B cell (primary cell): Measurements from ENCODE around the gene ZP2. TPM values are rescaled to one million over a fixed set of nuclear protein-coding genes. Genes with fewer than 3 reads are reported as not detected.
"Not testable (repeated sequence)": the region's sequence is repeated elsewhere in the genome, so short reads cannot be mapped to it uniquely, and the experiment has no call there.

ENCODE experiments used
- ATAC-seq: fragments of 200-7000 bp; cut with Tn5 transposase; one replicate; pipeline ENCODE4 v1.10.0; 2021; ENCODE audit warnings: low read depth, mild to moderate bottlenecking, moderate number of reproducible peaks, moderate library complexity
- CTCF ChIA-PET: fragments of 350-600 bp; sonication (Branson Sonifier 250); formaldehyde crosslinking; loops from one replicate; lab custom pipeline; 2021; ENCODE audit warnings: antibody characterized with exemption, inconsistent platforms; lab: Charles Lee
- POLR2A ChIA-PET: fragments of 350-600 bp; sonication (Branson Sonifier 250); formaldehyde crosslinking; loops from one replicate; lab custom pipeline; 2021; ENCODE audit warnings: antibody characterized with exemption; lab: Charles Lee
- DNase-seq: peaks from one replicate; pipeline ENCODE4 v3.0.0; 2013
- H2AFZ ChIP-seq: 2 replicates; pipeline ENCODE4 v1.6.1; 2012; ENCODE audit warnings: mild to moderate bottlenecking, low read depth, low read length; ENCODE audit not compliant: insufficient read depth, poor library complexity, severe bottlenecking
- H3K27ac ChIP-seq, 2 donors: 1 replicate in 1 of 2; 2 replicates in 1 of 2; pipeline ENCODE4 v1.5.1; 2012 to 2013; ENCODE audit warnings: low read length in 2 of 2, mild to moderate bottlenecking in 2 of 2, moderate library complexity in 1 of 2
- H3K27me3 ChIP-seq, 4 experiments: fragments of 200-600 bp in 1 of 4; sonication (generic) in 1 of 4; replicated peaks in 1 of 4; 1 replicate in 2 of 4; 2 replicates in 2 of 4; pipeline versions ENCODE4 v1.6.1 to v1.7.0; 2013 to 2016; ENCODE audit warnings: low read length in 3 of 4, mild to moderate bottlenecking in 2 of 4, mixed read lengths in 1 of 4, moderate library complexity in 1 of 4; ENCODE audit not compliant: insufficient read depth in 4 of 4, control insufficient read depth in 3 of 4; ENCODE audit errors: control extremely low read depth in 1 of 4
- H3K36me3 ChIP-seq, 2 experiments: replicated peaks in 1 of 2; 1 replicate in 1 of 2; 2 replicates in 1 of 2; pipeline versions ENCODE4 v1.6.1 to v1.7.1; 2013; ENCODE audit warnings: low read length in 1 of 2; ENCODE audit not compliant: insufficient read depth in 2 of 2, control insufficient read depth in 1 of 2; ENCODE audit errors: control extremely low read depth in 1 of 2, extremely low read depth in 1 of 2
- H3K4me1 ChIP-seq, 2 donors: fragments of 200-600 bp in 1 of 2; sonication (generic) in 1 of 2; 1 replicate in 1 of 2; 2 replicates in 1 of 2; pipeline versions ENCODE4 v1.5.1 to v1.6.1; 2013 to 2017; ENCODE audit warnings: low read length in 2 of 2; ENCODE audit not compliant: control insufficient read depth in 2 of 2, insufficient read depth in 2 of 2
- H3K4me2 ChIP-seq: replicated peaks from 2 replicates; pipeline ENCODE3; 2012; ENCODE audit warnings: mild to moderate bottlenecking, low read depth, low read length; ENCODE audit not compliant: poor library complexity, severe bottlenecking
- H3K4me3 ChIP-seq, 5 experiments: fragments of 200-600 bp in 1 of 5; sonication (generic) in 1 of 5; 1 replicate in 3 of 5; 2 replicates in 2 of 5; pipeline versions ENCODE4 v1.5.1 to v1.7.0; 2011 to 2016; ENCODE audit warnings: low read length in 4 of 5, mild to moderate bottlenecking in 4 of 5, low read depth in 2 of 5, control low read depth in 1 of 5, moderate library complexity in 1 of 5; ENCODE audit not compliant: insufficient read depth in 1 of 5; ENCODE audit errors: control extremely low read depth in 1 of 5, extremely low read depth in 1 of 5
- H3K79me2 ChIP-seq: fragments of 200-600 bp; sonication (generic); one replicate; pipeline ENCODE4 v1.6.0; 2016; ENCODE audit warnings: low read length; ENCODE audit not compliant: control insufficient read depth, insufficient read depth
- H3K9ac ChIP-seq: fragments of 200-600 bp; sonication (generic); 2 replicates; pipeline ENCODE4 v1.6.1; 2017; ENCODE audit warnings: mild to moderate bottlenecking, low read length, moderate library complexity
- H3K9me3 ChIP-seq, 3 donors: one replicate each; pipeline versions ENCODE4 v1.6.1 to v1.7.1; 2013; ENCODE audit warnings: low read length in 2 of 3; ENCODE audit not compliant: control insufficient read depth in 2 of 3, insufficient read depth in 1 of 3; ENCODE audit errors: control extremely low read depth in 1 of 3
- H4K20me1 ChIP-seq: 2 replicates; pipeline ENCODE4 v1.6.0; 2012; ENCODE audit warnings: mild to moderate bottlenecking, low read length; ENCODE audit not compliant: insufficient read depth, control insufficient read depth, poor library complexity, severe bottlenecking
- H3K27ac Mint-ChIP-seq: one replicate; pipeline ENCODE4 v1.8.0; 2021; ENCODE audit warnings: mixed read lengths
- H3K27me3 Mint-ChIP-seq: one replicate; pipeline ENCODE4 v1.8.0; 2021; ENCODE audit warnings: mixed read lengths
- H3K4me1 Mint-ChIP-seq: one replicate; pipeline ENCODE4 v1.8.0; 2021; ENCODE audit warnings: mixed read lengths
- H3K4me3 Mint-ChIP-seq: one replicate; pipeline ENCODE4 v1.8.0; 2021; ENCODE audit warnings: mixed read lengths
- H3K9me3 Mint-ChIP-seq: one replicate; pipeline ENCODE4 v1.8.0; 2022; ENCODE audit warnings: mixed read lengths; ENCODE audit not compliant: insufficient read depth
- EZH2 ChIP-seq: IDR thresholded peaks from 2 replicates; pipeline ENCODE4 v1.6.1; 2012; ENCODE audit warnings: borderline replicate concordance, low read depth, mild to moderate bottlenecking, moderate library complexity, low read length; ENCODE audit not compliant: insufficient read depth, poor library complexity, severe bottlenecking
- WGBS: methylation state at CpG from one replicate; pipeline ENCODE4 v1.1.5; 2013; ENCODE audit warnings: missing lambda C conversion rate; ENCODE audit not compliant: insufficient coverage; 5-methylcytosine and 5-hydroxymethylcytosine counted together
- intact Hi-C: fragments of 100-400 bp; cut with micrococcal nuclease; formaldehyde crosslinking; loops from one replicate; pipeline ENCODE4 v1.10.0; 2022
- polyA plus RNA-seq: library from polyadenylated mRNA; depleted of rRNA; stranded (reverse); fragments of >200 nt; gene quantifications from 2 replicates; pipeline ENCODE4 v1.2.3, GENCODE V29; 2012
- total RNA-seq, 2 donors: library from RNA; stranded (reverse); fragments of 120-200 nt in 1 of 2; gene quantifications; 1 replicate in 1 of 2; 2 replicates in 1 of 2; pipeline versions ENCODE4 v1.2.3 to v1.2.4, GENCODE V29; 2013 to 2022
- TF ChIP-seq, protein P1 (sequence below): fragments of 200-600 bp; IDR thresholded peaks from one replicate; pipeline ENCODE4 v1.8.0; 2022; ENCODE audit warnings: antibody characterized with exemption, mild to moderate bottlenecking

Gene ZP2
- total and polyA plus RNA-seq, 2 donors (not counting 1 experiment from before 2014, with no cell fraction given) = not detected

- H3K27ac ChIP-seq = no peak overlapping the region
- no peaks in the 10 kb centered on the region for H4K20me1 ChIP-seq
- H3K27me3 Mint-ChIP-seq = peaks cover 34% of the 10 kb centered on the region
- H3K4me3 Mint-ChIP-seq = peak overlapping the region; percentile 15
- no peaks in the 10 kb centered on the region for H3K9me3 ChIP-seq
- ATAC-seq (no peak), DNase-seq (peak; percentile 20)
- WGBS = 39% methylated on average over 11 of the region's 15 CpGs
- H3K79me2 ChIP-seq = no peaks in the 10 kb centered on the region
- H3K27me3 ChIP-seq = peaks cover 0 to 7% (median 1%) of the 10 kb centered on the region in 4 experiments
- H3K9me3 Mint-ChIP-seq = no peaks in the 10 kb centered on the region
- H2AFZ ChIP-seq = no peak overlapping the region
- H3K4me1 Mint-ChIP-seq = peaks cover 16% of the 10 kb centered on the region
- POLR2A ChIA-PET = no interaction called here
- H3K9ac ChIP-seq = no peak overlapping the region
- TF ChIP-seq EZH2 = no peak
- TF ChIP-seq, protein P1, sequence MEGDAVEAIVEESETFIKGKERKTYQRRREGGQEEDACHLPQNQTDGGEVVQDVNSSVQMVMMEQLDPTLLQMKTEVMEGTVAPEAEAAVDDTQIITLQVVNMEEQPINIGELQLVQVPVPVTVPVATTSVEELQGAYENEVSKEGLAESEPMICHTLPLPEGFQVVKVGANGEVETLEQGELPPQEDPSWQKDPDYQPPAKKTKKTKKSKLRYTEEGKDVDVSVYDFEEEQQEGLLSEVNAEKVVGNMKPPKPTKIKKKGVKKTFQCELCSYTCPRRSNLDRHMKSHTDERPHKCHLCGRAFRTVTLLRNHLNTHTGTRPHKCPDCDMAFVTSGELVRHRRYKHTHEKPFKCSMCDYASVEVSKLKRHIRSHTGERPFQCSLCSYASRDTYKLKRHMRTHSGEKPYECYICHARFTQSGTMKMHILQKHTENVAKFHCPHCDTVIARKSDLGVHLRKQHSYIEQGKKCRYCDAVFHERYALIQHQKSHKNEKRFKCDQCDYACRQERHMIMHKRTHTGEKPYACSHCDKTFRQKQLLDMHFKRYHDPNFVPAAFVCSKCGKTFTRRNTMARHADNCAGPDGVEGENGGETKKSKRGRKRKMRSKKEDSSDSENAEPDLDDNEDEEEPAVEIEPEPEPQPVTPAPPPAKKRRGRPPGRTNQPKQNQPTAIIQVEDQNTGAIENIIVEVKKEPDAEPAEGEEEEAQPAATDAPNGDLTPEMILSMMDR = no peak
- H3K36me3 ChIP-seq = no peaks in the 10 kb centered on the region
- peak overlapping the region; percentile 48 for H3K4me2 ChIP-seq
- no peak overlapping the region for H3K4me3 ChIP-seq
- CTCF ChIA-PET = no interaction called here
- intact Hi-C loops = no loop called here
- peaks cover 12 to 14% of the 10 kb centered on the region in 2 donors for H3K4me1 ChIP-seq
- H3K27ac Mint-ChIP-seq = no peak overlapping the region
These were observed 38.9 kb upstream of the ZP2 start for GRCh38 chr16:21250072-21250923.

- WGBS = 83% methylated on average over 1 of the region's 4 CpGs
- H3K4me3 Mint-ChIP-seq, H4K20me1 ChIP-seq, H2AFZ ChIP-seq, H3K9ac ChIP-seq, H3K79me2 ChIP-seq, H3K9me3 ChIP-seq, H3K27me3 ChIP-seq, CTCF ChIA-PET, intact Hi-C loops, POLR2A ChIA-PET, H3K27ac Mint-ChIP-seq, DNase-seq, H3K36me3 ChIP-seq, H3K27ac ChIP-seq, H3K4me2 ChIP-seq, H3K9me3 Mint-ChIP-seq, ATAC-seq, H3K4me3 ChIP-seq: not testable (repeated sequence)
- peaks cover 12 to 14% of the 10 kb centered on the region in 2 donors for H3K4me1 ChIP-seq
- peaks cover 13% of the 10 kb centered on the region for H3K4me1 Mint-ChIP-seq
- peaks cover 27% of the 10 kb centered on the region for H3K27me3 Mint-ChIP-seq
These were observed 36.8 kb upstream of the ZP2 start for GRCh38 chr16:21248179-21248578.
